OCI-LY7 (cell line): ENCODE data around the gene LPXN.

Experiments
- EZH2phosphoT487 ChIP-seq: fragments of 200-600 bp; sonication (generic); IDR thresholded peaks from 2 replicates; pipeline ENCODE4 v1.6.1; 2018; ENCODE audit warnings: low read depth, borderline replicate concordance, mild to moderate bottlenecking, mixed run types, antibody characterized with exemption, low read length, moderate library complexity, mixed read lengths
- TF ChIP-seq, protein P1 (sequence below): fragments of 200-600 bp; sonication (generic); conservative IDR thresholded peaks from 2 replicates; pipeline ENCODE4 v1.5.1; 2014; ENCODE audit warnings: mild to moderate bottlenecking, antibody characterized with exemption, low read length, moderate library complexity, mixed read lengths

DNA sequence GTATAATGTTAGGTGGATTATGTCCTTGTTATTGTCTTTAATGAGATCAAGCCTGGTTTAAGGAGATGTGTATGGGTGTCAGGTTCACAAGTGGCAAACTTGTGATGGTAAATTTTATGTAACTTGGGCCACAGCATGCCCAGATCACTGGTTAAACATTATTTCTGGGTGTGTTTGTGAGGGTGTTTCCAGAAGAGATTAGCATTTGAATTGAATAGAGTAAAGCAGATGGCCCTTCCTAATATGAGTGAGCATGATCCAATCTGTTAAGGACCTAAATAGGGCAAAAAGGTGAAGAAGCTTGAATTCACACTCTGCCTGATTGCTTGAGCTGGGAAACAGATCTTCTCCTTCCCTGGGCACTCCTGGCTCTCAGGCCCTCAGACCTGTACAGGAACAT, 88.5 kb downstream of the LPXN start:
- TF ChIP-seq, protein P1, sequence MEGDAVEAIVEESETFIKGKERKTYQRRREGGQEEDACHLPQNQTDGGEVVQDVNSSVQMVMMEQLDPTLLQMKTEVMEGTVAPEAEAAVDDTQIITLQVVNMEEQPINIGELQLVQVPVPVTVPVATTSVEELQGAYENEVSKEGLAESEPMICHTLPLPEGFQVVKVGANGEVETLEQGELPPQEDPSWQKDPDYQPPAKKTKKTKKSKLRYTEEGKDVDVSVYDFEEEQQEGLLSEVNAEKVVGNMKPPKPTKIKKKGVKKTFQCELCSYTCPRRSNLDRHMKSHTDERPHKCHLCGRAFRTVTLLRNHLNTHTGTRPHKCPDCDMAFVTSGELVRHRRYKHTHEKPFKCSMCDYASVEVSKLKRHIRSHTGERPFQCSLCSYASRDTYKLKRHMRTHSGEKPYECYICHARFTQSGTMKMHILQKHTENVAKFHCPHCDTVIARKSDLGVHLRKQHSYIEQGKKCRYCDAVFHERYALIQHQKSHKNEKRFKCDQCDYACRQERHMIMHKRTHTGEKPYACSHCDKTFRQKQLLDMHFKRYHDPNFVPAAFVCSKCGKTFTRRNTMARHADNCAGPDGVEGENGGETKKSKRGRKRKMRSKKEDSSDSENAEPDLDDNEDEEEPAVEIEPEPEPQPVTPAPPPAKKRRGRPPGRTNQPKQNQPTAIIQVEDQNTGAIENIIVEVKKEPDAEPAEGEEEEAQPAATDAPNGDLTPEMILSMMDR: no peak
- no peak for TF ChIP-seq EZH2phosphoT487
